Parathyroid adenoma (tissue), 2 donors: ENCODE results near the gene ATP6V1D.

ENCODE experiments used
- H2AFZ ChIP-seq: fragments of 300-600 bp; sonication (generic); one replicate; pipeline ENCODE4 v1.7.0; 2017; ENCODE audit warnings: antibody characterized with exemption, mild to moderate bottlenecking
- H3K27ac ChIP-seq: fragments of 300-600 bp; sonication (generic); one replicate; pipeline ENCODE4 v1.7.0; 2017
- H3K27me3 ChIP-seq: fragments of 300-600 bp; sonication (generic); one replicate; pipeline ENCODE4 v1.7.0; 2017; ENCODE audit warnings: low read length; ENCODE audit not compliant: control insufficient read depth, insufficient read depth
- H3K36me3 ChIP-seq: fragments of 300-600 bp; sonication (generic); one replicate; pipeline ENCODE4 v1.7.0; 2017; ENCODE audit warnings: low read length; ENCODE audit not compliant: control insufficient read depth, insufficient read depth
- H3K4me1 ChIP-seq: fragments of 300-600 bp; sonication (generic); one replicate; pipeline ENCODE4 v1.7.0; 2017; ENCODE audit warnings: control low read depth
- H3K4me2 ChIP-seq: fragments of 300-600 bp; sonication (generic); one replicate; pipeline ENCODE4 v1.7.0; 2017; ENCODE audit warnings: low read length
- H3K4me3 ChIP-seq: fragments of 300-600 bp; sonication (generic); one replicate; pipeline ENCODE4 v1.7.0; 2017; ENCODE audit warnings: low read depth, low read length
- H3K79me2 ChIP-seq: fragments of 300-600 bp; sonication (generic); one replicate; pipeline ENCODE4 v1.7.0; 2017; ENCODE audit warnings: control low read depth
- H3K9ac ChIP-seq: fragments of 300-600 bp; sonication (generic); one replicate; pipeline ENCODE4 v1.7.0; 2017; ENCODE audit warnings: mild to moderate bottlenecking
- H3K9me3 ChIP-seq: fragments of 300-600 bp; sonication (generic); one replicate; pipeline ENCODE4 v1.7.0; 2017; ENCODE audit warnings: low read length; ENCODE audit not compliant: control insufficient read depth
- CTCF ChIP-seq: fragments of 300-600 bp; sonication (generic); IDR thresholded peaks from one replicate; pipeline ENCODE4 v1.7.0; 2017; ENCODE audit warnings: antibody characterized with exemption, mild to moderate bottlenecking
- donor health status: primary hyperparathyroidism.

Gene ATP6V1D

GRCh38 chr14:67387195-67387594 is 27.6 kb upstream of the ATP6V1D start:
- Histone ChIP-seq H3K36me3 (no peaks in the 10 kb centered on the region), H3K9ac (no peak overlapping the region)

GRCh38 chr14:67385618-67386017 is 26.0 kb upstream of the ATP6V1D start:
- Histone ChIP-seq H3K36me3 (no peaks in the 10 kb centered on the region), H2AFZ (no peak overlapping the region), H3K79me2 (no peaks in the 10 kb centered on the region), H3K4me2 (no peak overlapping the region), H3K27ac (no peak overlapping the region), H3K9me3 (no peaks in the 10 kb centered on the region), H3K4me3 (no peak overlapping the region), H3K9ac (no peak overlapping the region), H3K27me3 (no peaks in the 10 kb centered on the region), H3K4me1 (peaks cover 1% of the 10 kb centered on the region)
- TF ChIP-seq CTCF = no peak

More at GRCh38 chr14:67387195-67387594, 27.6 kb upstream of the ATP6V1D start:
- H3K4me1 ChIP-seq = peaks cover 14% of the 10 kb centered on the region
- no peak for TF ChIP-seq CTCF
- no peaks in the 10 kb centered on the region for H3K79me2 ChIP-seq
- H3K4me3 ChIP-seq = no peak overlapping the region
- no peaks in the 10 kb centered on the region for H3K27me3 ChIP-seq
- H3K27ac ChIP-seq = no peak overlapping the region
- no peak overlapping the region for H3K4me2 ChIP-seq
- H3K9me3 ChIP-seq = no peaks in the 10 kb centered on the region
- H2AFZ ChIP-seq = no peak overlapping the region

- Histone ChIP-seq H3K4me1 (no peaks in the 10 kb centered on the region), H3K36me3 (no peaks in the 10 kb centered on the region), H3K4me3 (no peak overlapping the region), H3K9ac (no peak overlapping the region), H2AFZ (no peak overlapping the region), H3K79me2 (no peaks in the 10 kb centered on the region), H3K27ac (no peak overlapping the region), H3K9me3 (no peaks in the 10 kb centered on the region), H3K4me2 (no peak overlapping the region), H3K27me3 (no peaks in the 10 kb centered on the region)
- no peak for TF ChIP-seq CTCF
These were observed 25.5 kb upstream of the ATP6V1D start for GRCh38 chr14:67385120-67385519.

GRCh38 chr14:67377916-67378315 is 18.3 kb upstream of the ATP6V1D start:
- no peak for TF ChIP-seq CTCF
- H3K4me3 ChIP-seq = no peak overlapping the region
- no peaks in the 10 kb centered on the region for H3K27me3 ChIP-seq
- H3K79me2 ChIP-seq = no peaks in the 10 kb centered on the region
- no peaks in the 10 kb centered on the region for H3K4me1 ChIP-seq
- no peak overlapping the region for H3K9ac ChIP-seq
- H3K27ac ChIP-seq = no peak overlapping the region
- H3K36me3 ChIP-seq = no peaks in the 10 kb centered on the region
- H3K4me2 ChIP-seq = no peak overlapping the region
- no peaks in the 10 kb centered on the region for H3K9me3 ChIP-seq
- no peak overlapping the region for H2AFZ ChIP-seq

GRCh38 chr14:67373347-67373746 is 13.7 kb upstream of the ATP6V1D start:
- H3K4me3 ChIP-seq = no peak overlapping the region
- H3K79me2 ChIP-seq = peaks cover 5% of the 10 kb centered on the region
- no peaks in the 10 kb centered on the region for H3K9me3 ChIP-seq
- no peak overlapping the region for H3K4me2 ChIP-seq
- TF ChIP-seq CTCF = no peak
- no peaks in the 10 kb centered on the region for H3K4me1 ChIP-seq
- H2AFZ ChIP-seq = no peak overlapping the region
- H3K9ac ChIP-seq = no peak overlapping the region
- H3K27me3 ChIP-seq = no peaks in the 10 kb centered on the region
- H3K36me3 ChIP-seq = no peaks in the 10 kb centered on the region
- no peak overlapping the region for H3K27ac ChIP-seq
